Measurements from ENCODE around the gene ABCC6.

The ABCC6 gene

DNA sequence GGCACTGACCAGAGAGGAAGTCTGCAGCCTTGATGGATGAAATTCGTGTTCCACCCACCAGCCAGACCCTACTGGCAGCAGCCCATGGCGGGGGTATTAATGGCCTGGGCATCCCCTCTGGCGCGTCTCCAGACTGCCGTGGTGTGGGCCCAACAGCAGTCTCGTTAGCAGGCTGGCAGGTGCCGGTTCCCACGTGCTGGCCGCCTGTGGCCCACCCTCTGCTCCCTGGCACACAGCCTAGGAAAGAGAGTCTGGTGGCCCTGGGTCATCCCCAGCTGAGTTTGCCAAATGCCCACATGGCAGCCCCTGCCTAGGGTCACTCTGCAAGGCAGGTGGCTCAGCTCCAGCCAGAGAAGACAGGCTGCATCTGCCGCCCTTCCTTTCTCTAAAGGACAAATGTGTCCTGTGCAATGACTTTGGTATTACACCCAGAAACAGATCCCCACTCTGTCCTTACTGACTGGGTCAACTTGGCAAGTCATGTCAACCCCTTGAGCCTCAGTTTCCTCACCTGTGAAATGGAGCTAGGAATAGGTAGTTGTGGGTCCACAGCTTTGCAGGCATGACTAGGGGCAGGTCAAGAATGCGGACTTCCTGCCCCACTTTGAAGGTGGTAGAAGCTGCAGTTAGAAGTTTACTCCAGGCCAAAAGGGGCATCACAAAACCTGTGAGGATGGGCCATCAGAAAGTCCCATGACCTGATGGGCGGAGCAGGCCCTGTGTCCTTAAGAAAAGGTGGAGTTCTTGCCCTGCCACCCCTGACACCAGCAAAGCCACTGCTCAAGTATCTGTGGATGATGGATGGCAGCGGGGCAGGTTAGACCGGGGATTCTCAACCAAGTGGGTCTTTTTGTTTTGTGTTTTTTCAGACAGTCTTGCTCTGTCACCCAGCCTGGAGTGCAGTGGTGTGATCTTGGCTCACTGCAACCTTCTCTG, 76.6 kb downstream of the ABCC6 start:
- Histone ChIP-seq H3K36me3 (ENCODE audit: control insufficient read depth in 2 of 2, insufficient read depth in 1 of 2, low read length in 2 of 2) (peaks cover 0 to 21% of the 10 kb centered on the region in 2 experiments; a peak in 1 of 3 replicates), H3K4me3 (ENCODE audit: low read depth, low read length) (no peak overlapping the region), H3K9me3 (ENCODE audit: control insufficient read depth, insufficient read depth, low read depth, low read length) (no peaks in the 10 kb centered on the region), H3K27ac (ENCODE audit: extremely low read depth, low read depth, low read length) (no peak overlapping the region), H3K4me1 (ENCODE audit: control insufficient read depth, insufficient read depth, low read length) (no peaks in the 10 kb centered on the region)
- TF ChIP-seq ZNF114 (tag by site-specific recombination; IDR thresholded peaks at IDR 0.05) (no peak), ZNF121 (tag by site-specific recombination; IDR thresholded peaks at IDR 0.05) (no peak), ZNF777 (tag by site-specific recombination; IDR thresholded peaks at IDR 0.05; ENCODE audit: borderline replicate concordance) (no peak), ZNF544 (tag by site-specific recombination; IDR thresholded peaks at IDR 0.05) (no peak), TCF7L2 (IDR thresholded peaks at IDR 0.05; ENCODE audit: borderline replicate concordance, low read depth, low read length) (no peak), FEZF1 (tag by site-specific recombination; IDR thresholded peaks at IDR 0.05) (no peak), ZNF610 (tag by site-specific recombination; IDR thresholded peaks at IDR 0.05; ENCODE audit: borderline replicate concordance) (no peak), ZBTB21 (tag by site-specific recombination; IDR thresholded peaks at IDR 0.05) (no peak), ZNF138 (tag by site-specific recombination; IDR thresholded peaks at IDR 0.05; ENCODE audit: borderline replicate concordance) (no peak), ZNF112 (tag by site-specific recombination; IDR thresholded peaks at IDR 0.05) (no peak), ZNF266 (tag by site-specific recombination; IDR thresholded peaks at IDR 0.05; ENCODE audit: low read depth) (no peak), KLF16 (tag by site-specific recombination; IDR thresholded peaks at IDR 0.05) (no peak)
- TF ChIP-seq, protein P1, sequence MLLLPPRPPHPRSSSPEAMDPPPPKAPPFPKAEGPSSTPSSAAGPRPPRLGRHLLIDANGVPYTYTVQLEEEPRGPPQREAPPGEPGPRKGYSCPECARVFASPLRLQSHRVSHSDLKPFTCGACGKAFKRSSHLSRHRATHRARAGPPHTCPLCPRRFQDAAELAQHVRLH (tag by site-specific recombination; IDR thresholded peaks at IDR 0.05), result no peak
- TF ChIP-seq, protein P2, sequence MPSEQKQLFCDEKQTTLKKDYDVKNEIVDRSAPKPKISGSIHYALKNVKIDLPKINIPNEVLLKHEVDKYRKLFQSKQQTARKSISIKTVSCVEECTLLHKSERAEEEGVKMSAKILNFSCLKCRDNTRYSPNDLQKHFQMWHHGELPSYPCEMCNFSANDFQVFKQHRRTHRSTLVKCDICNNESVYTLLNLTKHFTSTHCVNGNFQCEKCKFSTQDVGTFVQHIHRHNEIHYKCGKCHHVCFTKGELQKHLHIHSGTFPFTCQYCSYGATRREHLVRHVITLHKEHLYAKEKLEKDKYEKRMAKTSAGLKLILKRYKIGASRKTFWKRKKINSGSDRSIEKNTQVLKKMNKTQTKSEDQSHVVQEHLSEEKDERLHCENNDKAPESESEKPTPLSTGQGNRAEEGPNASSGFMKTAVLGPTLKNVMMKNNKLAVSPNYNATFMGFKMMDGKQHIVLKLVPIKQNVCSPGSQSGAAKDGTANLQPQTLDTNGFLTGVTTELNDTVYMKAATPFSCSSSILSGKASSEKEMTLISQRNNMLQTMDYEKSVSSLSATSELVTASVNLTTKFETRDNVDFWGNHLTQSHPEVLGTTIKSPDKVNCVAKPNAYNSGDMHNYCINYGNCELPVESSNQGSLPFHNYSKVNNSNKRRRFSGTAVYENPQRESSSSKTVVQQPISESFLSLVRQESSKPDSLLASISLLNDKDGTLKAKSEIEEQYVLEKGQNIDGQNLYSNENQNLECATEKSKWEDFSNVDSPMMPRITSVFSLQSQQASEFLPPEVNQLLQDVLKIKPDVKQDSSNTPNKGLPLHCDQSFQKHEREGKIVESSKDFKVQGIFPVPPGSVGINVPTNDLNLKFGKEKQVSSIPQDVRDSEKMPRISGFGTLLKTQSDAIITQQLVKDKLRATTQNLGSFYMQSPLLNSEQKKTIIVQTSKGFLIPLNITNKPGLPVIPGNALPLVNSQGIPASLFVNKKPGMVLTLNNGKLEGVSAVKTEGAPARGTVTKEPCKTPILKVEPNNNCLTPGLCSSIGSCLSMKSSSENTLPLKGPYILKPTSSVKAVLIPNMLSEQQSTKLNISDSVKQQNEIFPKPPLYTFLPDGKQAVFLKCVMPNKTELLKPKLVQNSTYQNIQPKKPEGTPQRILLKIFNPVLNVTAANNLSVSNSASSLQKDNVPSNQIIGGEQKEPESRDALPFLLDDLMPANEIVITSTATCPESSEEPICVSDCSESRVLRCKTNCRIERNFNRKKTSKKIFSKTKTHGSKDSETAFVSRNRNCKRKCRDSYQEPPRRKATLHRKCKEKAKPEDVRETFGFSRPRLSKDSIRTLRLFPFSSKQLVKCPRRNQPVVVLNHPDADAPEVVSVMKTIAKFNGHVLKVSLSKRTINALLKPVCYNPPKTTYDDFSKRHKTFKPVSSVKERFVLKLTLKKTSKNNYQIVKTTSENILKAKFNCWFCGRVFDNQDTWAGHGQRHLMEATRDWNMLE (tag by site-specific recombination; conservative IDR thresholded peaks at IDR 0.05; ENCODE audit: low read depth), result no peak
- TF ChIP-seq, protein P3, sequence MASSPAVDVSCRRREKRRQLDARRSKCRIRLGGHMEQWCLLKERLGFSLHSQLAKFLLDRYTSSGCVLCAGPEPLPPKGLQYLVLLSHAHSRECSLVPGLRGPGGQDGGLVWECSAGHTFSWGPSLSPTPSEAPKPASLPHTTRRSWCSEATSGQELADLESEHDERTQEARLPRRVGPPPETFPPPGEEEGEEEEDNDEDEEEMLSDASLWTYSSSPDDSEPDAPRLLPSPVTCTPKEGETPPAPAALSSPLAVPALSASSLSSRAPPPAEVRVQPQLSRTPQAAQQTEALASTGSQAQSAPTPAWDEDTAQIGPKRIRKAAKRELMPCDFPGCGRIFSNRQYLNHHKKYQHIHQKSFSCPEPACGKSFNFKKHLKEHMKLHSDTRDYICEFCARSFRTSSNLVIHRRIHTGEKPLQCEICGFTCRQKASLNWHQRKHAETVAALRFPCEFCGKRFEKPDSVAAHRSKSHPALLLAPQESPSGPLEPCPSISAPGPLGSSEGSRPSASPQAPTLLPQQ (tag by site-specific recombination; IDR thresholded peaks at IDR 0.05), result no peak
- ChIA-PET CTCF (interaction anchor here (0.7 kb wide), 1 partner anchor 272 kb away, joined by 3 read pairs; no protein-coding TSS in a partner anchor), POLR2A (no interaction called here)

DNA sequence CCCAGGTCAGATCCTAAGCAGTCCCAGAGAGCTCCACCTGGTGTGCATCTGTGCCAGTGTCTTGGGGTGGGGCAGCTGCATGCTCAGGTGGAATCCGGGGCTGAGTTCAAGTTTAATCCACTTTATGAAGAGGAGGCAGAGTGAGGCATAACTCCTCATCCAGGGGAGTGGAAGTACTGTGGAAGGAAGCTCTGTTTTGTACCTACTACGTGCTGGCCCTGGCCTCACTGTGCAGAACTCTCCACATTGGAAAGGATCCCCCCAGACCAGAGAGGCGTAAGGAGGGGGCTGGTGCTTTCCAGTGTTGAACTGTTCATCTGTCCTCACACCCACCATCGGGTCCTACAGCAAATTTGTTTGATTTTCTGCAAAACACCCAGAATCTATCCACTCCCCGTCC, 78.0 kb downstream of the ABCC6 start:
- Histone ChIP-seq H3K27ac (ENCODE audit: extremely low read depth, low read depth, low read length) (no peak overlapping the region), H3K4me1 (ENCODE audit: control insufficient read depth, insufficient read depth, low read length) (no peaks in the 10 kb centered on the region), H3K36me3 (ENCODE audit: control insufficient read depth in 2 of 2, insufficient read depth in 1 of 2, low read length in 2 of 2) (peaks cover 0 to 35% of the 10 kb centered on the region in 2 experiments; a peak in 1 of 3 replicates), H3K9me3 (ENCODE audit: control insufficient read depth, insufficient read depth, low read depth, low read length) (no peaks in the 10 kb centered on the region), H3K4me3 (ENCODE audit: low read depth, low read length) (no peak overlapping the region)
- TF ChIP-seq ZNF629 (tag by site-specific recombination; IDR thresholded peaks at IDR 0.05), result no peak
- TF ChIP-seq ZNF654 (tag by site-specific recombination; IDR thresholded peaks at IDR 0.05; ENCODE audit: low read depth), result no peak
- no peak for TF ChIP-seq ZNF610 (tag by site-specific recombination; IDR thresholded peaks at IDR 0.05; ENCODE audit: borderline replicate concordance)
- TF ChIP-seq, protein P4, sequence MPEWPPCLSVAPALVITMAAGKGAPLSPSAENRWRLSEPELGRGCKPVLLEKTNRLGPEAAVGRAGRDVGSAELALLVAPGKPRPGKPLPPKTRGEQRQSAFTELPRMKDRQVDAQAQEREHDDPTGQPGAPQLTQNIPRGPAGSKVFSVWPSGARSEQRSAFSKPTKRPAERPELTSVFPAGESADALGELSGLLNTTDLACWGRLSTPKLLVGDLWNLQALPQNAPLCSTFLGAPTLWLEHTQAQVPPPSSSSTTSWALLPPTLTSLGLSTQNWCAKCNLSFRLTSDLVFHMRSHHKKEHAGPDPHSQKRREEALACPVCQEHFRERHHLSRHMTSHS (tag by site-specific recombination; IDR thresholded peaks at IDR 0.05), result no peak
- POLR2A ChIA-PET, result no interaction called here
- CTCF ChIA-PET, result interaction anchor here (0.6 kb wide), 1 partner anchor 50 kb away, joined by 8 read pairs; no protein-coding TSS in a partner anchor
